Loucy (cell line): ENCODE measurements around the gene RAB31.

ENCODE experiments used
- H2AFZ ChIP-seq: fragments of 200-600 bp; sonication (generic); 2 replicates; pipeline ENCODE4 v1.6.0; 2016; ENCODE audit warnings: antibody characterized with exemption, mild to moderate bottlenecking, low read length, moderate library complexity
- H3F3A ChIP-seq: fragments of 200-600 bp; 2 replicates; pipeline ENCODE4 v1.6.0; 2016; ENCODE audit warnings: antibody characterized with exemption, low read depth, mild to moderate bottlenecking
- H3K27me3 ChIP-seq: fragments of 200-600 bp; sonication (generic); 2 replicates; pipeline ENCODE4 v1.6.1; 2014; ENCODE audit warnings: low read length, mild to moderate bottlenecking; ENCODE audit not compliant: insufficient read depth, poor library complexity, severe bottlenecking
- H3K36me3 ChIP-seq: fragments of 200-600 bp; sonication (generic); 2 replicates; pipeline ENCODE4 v1.6.1; 2016; ENCODE audit warnings: low read length; ENCODE audit not compliant: insufficient read depth
- H3K4me1 ChIP-seq: fragments of 200-600 bp; sonication (generic); 2 replicates; pipeline ENCODE4 v1.5.1; 2014; ENCODE audit warnings: low read length, mild to moderate bottlenecking; ENCODE audit not compliant: insufficient read depth, poor library complexity, severe bottlenecking
- H3K4me2 ChIP-seq: fragments of 200-600 bp; sonication (generic); 2 replicates; pipeline ENCODE4 v1.6.0; 2014; ENCODE audit warnings: antibody characterized with exemption, low read length, low read depth, mild to moderate bottlenecking; ENCODE audit not compliant: poor library complexity, severe bottlenecking
- H3K4me3 ChIP-seq: fragments of 200-600 bp; sonication (generic); 2 replicates; pipeline ENCODE4 v1.5.1; 2014; ENCODE audit warnings: low read length, mild to moderate bottlenecking, mixed read lengths; ENCODE audit not compliant: poor library complexity, severe bottlenecking
- H3K79me2 ChIP-seq: fragments of 200-600 bp; sonication (generic); 2 replicates; pipeline ENCODE4 v1.6.1; 2014; ENCODE audit warnings: low read length; ENCODE audit not compliant: insufficient read depth
- H3K9ac ChIP-seq: fragments of 200-600 bp; sonication (generic); 2 replicates; pipeline ENCODE4 v1.6.0; 2014; ENCODE audit warnings: mild to moderate bottlenecking, low read depth, low read length, moderate library complexity; ENCODE audit not compliant: poor library complexity, severe bottlenecking
- H3K9me2 ChIP-seq: fragments of 200-600 bp; sonication (generic); replicated peaks from 2 replicates; pipeline ENCODE4 v1.6.1; 2016; ENCODE audit warnings: low read depth, low read length, mixed read lengths
- H3K9me3 ChIP-seq: fragments of 200-600 bp; sonication (generic); 2 replicates; pipeline ENCODE4 v1.6.1; 2014; ENCODE audit warnings: mild to moderate bottlenecking, antibody characterized with exemption, low read length, low read depth; ENCODE audit not compliant: insufficient read depth
- H4K20me1 ChIP-seq: fragments of 200-600 bp; sonication (generic); 2 replicates; pipeline ENCODE4 v1.6.0; 2014; ENCODE audit warnings: antibody characterized with exemption, low read length, mild to moderate bottlenecking; ENCODE audit not compliant: insufficient read depth, poor library complexity, severe bottlenecking
- CTCF ChIP-seq: fragments of 200-600 bp; sonication (generic); conservative IDR thresholded peaks from 2 replicates; pipeline ENCODE4 v1.5.1; 2014; ENCODE audit warnings: mild to moderate bottlenecking, antibody characterized with exemption, low read length
- EZH2phosphoT487 ChIP-seq: fragments of 200-600 bp; IDR thresholded peaks from 2 replicates; pipeline ENCODE4 v1.6.1; 2018; ENCODE audit warnings: antibody characterized with exemption, mild to moderate bottlenecking, moderate library complexity, borderline replicate concordance

The RAB31 gene

DNA sequence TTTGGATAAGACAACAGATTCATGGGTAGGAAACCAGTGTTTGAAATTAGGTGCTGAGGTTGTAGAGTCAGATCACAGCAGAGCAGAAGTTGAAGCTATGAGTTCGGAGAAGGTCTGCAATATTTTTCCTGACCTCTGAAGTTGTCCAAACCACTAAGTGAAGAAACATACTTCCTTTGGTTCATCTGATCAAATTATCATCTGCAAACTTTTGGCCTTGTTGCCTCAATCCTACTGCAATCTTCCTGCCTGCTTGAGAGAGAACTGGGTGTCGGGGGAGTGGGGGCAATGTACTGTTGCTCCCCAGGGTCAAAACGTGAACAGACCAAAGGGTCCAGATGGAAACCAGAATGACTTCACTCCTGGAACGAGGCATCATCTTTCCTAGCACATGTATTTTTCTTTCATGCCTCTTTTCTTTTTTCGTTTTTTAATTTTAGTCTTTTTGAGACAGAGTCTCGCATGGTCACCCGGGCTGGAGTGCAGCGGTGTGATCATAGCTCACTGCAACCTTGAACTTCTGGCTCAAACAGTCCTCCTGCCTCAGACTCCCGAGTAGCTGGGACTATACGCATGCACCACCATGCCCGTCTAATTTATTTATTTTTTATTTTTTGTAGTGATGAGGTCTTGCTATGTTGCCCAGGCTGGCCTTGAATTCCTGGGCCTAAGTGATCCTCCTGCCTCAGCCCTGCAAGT lies 42.7 kb downstream of the RAB31 start:
- Histone ChIP-seq H3K4me1 (no peaks in the 10 kb centered on the region), H3K9me2 (no peaks in the 10 kb centered on the region), H3K9ac (no peak overlapping the region), H3K79me2 (no peaks in the 10 kb centered on the region), H3F3A (no peaks in the 10 kb centered on the region), H3K9me3 (no peaks in the 10 kb centered on the region), H4K20me1 (no peaks in the 10 kb centered on the region), H3K27me3 (no peaks in the 10 kb centered on the region), H3K4me3 (no peak overlapping the region), H3K4me2 (no peak overlapping the region), H2AFZ (no peak overlapping the region), H3K36me3 (no peaks in the 10 kb centered on the region)
- no peak for TF ChIP-seq EZH2phosphoT487
- no peak for TF ChIP-seq CTCF

DNA sequence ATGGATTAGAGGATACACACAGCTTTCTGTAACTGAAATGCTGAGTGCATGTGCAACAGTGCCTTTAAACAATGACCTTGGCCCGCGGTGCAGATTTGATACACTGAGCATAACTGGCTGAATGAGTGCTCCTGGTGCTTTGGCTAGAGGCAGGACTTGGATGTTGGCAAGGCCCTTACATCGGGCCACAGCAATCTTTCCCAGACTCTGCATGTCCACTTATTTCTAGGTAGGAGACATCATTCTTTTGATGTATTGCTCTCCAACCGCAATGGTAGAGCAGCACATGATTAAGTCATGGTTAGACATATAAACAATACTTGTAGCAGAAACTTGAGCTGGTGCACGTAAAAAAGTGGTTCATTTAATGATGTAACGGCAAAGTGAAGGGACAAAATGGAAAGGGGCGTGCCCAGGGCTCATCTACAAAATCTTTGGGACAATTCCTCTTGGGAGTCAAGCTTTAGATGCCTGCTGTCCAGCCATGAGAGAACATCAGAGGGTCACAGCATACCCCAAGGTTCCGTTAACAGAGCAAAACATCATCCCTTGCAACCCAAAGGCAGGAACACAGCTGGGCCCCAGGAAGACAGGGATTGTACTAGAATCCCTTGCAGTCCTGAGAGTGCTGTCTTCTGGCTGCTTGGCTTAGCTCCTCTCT lies 43.4 kb downstream of the RAB31 start:
- Histone ChIP-seq H3K4me2 (no peak overlapping the region), H3K9me3 (no peaks in the 10 kb centered on the region), H3K4me3 (no peak overlapping the region), H3K27me3 (no peaks in the 10 kb centered on the region), H3K79me2 (no peaks in the 10 kb centered on the region), H3K9me2 (no peaks in the 10 kb centered on the region), H3K4me1 (no peaks in the 10 kb centered on the region), H3K9ac (no peak overlapping the region), H2AFZ (no peak overlapping the region), H4K20me1 (no peaks in the 10 kb centered on the region), H3K36me3 (no peaks in the 10 kb centered on the region), H3F3A (no peaks in the 10 kb centered on the region)
- TF ChIP-seq EZH2phosphoT487 (no peak), CTCF (no peak)

DNA sequence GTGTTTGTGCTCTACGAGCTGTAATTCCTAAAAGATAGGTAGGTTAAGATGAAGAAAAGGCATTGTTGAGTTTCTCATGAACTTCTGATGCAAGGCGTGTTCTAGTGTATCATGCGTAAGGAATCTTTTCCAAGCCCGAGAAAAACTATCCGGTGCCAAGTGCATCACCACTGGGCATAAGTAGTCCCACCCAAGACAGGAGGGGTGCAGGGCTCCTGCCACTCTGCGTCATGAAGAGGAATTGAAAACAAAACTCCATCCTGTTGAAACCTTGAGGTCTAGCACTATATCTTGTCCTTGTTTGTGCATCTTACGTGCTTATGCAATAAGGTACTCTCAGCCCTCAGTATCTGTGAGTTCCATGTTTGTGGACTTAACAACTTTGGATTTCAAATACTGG lies 45.7 kb downstream of the RAB31 start:
- Histone ChIP-seq H3K79me2 (no peaks in the 10 kb centered on the region), H3K36me3 (no peaks in the 10 kb centered on the region), H3K27me3 (no peaks in the 10 kb centered on the region), H3K9me3 (no peaks in the 10 kb centered on the region), H3K4me3 (no peak overlapping the region), H2AFZ (no peak overlapping the region), H3F3A (no peaks in the 10 kb centered on the region), H3K9ac (no peak overlapping the region), H4K20me1 (no peaks in the 10 kb centered on the region), H3K4me1 (peaks cover 8% of the 10 kb centered on the region), H3K4me2 (no peak overlapping the region), H3K9me2 (no peaks in the 10 kb centered on the region)
- no peak for TF ChIP-seq EZH2phosphoT487
- TF ChIP-seq CTCF: no peak
